Fibroblast of mammary gland (primary cell): ENCODE data around the gene ASGR1.
"Not testable (repeated sequence)": the region's sequence is repeated elsewhere in the genome, so short reads cannot be mapped to it uniquely, and the experiment has no call there.

ENCODE experiments used
- DNase-seq: peaks from one replicate; pipeline ENCODE4 v3.0.0-alpha.2; 2010; ENCODE audit warnings: low read depth
- H3K4me3 ChIP-seq: 2 replicates; pipeline ENCODE4 v1.5.1; 2011; ENCODE audit warnings: low read depth, mild to moderate bottlenecking, low read length, moderate library complexity; ENCODE audit not compliant: control insufficient read depth
- TF ChIP-seq, protein P1 (sequence below): conservative IDR thresholded peaks from 2 replicates; pipeline ENCODE4 v1.5.1; 2011; ENCODE audit warnings: low read depth, low read length, inconsistent platforms; ENCODE audit not compliant: control insufficient read depth, insufficient read depth

Gene ASGR1

DNA sequence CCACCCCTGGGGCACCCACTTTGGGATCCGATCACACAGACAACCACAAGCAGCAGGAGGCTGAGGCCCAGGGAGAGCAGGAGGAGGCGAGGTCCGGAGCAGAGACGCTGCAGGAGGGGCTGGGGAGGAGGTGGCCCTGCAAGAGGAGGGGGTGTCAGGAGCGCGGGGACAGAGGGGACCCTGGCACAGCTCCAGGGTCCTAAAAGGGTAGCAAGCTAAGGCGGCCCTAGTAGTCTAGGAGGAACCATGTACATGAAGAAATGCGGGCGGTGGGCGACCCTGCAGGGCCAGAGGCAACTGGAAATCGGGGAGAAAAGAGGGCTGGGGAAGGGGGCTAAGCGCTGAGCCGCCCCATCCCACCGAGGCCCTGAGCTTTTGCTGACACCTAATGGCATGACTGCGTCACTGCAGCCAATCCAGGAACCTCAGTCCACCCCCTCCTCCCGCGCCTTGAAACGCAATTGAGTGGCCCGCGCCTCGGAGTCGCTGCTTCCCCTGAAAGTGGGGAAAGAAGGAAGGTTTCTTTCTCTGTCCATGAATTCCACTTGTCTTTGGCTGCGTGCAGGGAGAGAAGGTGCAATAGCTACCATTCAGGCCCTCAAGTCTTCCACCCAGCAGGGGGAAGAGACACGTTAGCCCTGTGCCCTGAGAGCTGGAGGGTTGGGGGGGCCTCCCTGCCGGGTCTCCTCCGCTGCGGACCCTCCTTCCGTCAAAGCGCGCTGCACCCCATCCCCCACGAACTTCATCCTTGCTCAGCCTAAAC, 1.8 kb downstream of the ASGR1 start:
- TF ChIP-seq, protein P1, sequence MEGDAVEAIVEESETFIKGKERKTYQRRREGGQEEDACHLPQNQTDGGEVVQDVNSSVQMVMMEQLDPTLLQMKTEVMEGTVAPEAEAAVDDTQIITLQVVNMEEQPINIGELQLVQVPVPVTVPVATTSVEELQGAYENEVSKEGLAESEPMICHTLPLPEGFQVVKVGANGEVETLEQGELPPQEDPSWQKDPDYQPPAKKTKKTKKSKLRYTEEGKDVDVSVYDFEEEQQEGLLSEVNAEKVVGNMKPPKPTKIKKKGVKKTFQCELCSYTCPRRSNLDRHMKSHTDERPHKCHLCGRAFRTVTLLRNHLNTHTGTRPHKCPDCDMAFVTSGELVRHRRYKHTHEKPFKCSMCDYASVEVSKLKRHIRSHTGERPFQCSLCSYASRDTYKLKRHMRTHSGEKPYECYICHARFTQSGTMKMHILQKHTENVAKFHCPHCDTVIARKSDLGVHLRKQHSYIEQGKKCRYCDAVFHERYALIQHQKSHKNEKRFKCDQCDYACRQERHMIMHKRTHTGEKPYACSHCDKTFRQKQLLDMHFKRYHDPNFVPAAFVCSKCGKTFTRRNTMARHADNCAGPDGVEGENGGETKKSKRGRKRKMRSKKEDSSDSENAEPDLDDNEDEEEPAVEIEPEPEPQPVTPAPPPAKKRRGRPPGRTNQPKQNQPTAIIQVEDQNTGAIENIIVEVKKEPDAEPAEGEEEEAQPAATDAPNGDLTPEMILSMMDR, result peak; percentile 71
- DNase-seq, result peak; percentile 55
- H3K4me3 ChIP-seq, result peak overlapping the region; percentile 33

- DNase-seq, result no peak
- H3K4me3 ChIP-seq, result no peak overlapping the region
- TF ChIP-seq, protein P1, result no peak
Measured at GRCh38 chr17:7176841-7177190, 2.4 kb downstream of the ASGR1 start.

- TF ChIP-seq, protein P1, result no peak
- no peak for DNase-seq
- no peak overlapping the region for H3K4me3 ChIP-seq
Measured at GRCh38 chr17:7176107-7176840, 2.9 kb downstream of the ASGR1 start.

GRCh38 chr17:7175330-7175733, 3.8 kb downstream of the ASGR1 start:
- H3K4me3 ChIP-seq, result no peak overlapping the region
- TF ChIP-seq, protein P1, result no peak
- no peak for DNase-seq

- TF ChIP-seq, protein P1, result no peak
- DNase-seq, result no peak
- no peak overlapping the region for H3K4me3 ChIP-seq
Measured at GRCh38 chr17:7174603-7175326, 4.4 kb downstream of the ASGR1 start.

DNA sequence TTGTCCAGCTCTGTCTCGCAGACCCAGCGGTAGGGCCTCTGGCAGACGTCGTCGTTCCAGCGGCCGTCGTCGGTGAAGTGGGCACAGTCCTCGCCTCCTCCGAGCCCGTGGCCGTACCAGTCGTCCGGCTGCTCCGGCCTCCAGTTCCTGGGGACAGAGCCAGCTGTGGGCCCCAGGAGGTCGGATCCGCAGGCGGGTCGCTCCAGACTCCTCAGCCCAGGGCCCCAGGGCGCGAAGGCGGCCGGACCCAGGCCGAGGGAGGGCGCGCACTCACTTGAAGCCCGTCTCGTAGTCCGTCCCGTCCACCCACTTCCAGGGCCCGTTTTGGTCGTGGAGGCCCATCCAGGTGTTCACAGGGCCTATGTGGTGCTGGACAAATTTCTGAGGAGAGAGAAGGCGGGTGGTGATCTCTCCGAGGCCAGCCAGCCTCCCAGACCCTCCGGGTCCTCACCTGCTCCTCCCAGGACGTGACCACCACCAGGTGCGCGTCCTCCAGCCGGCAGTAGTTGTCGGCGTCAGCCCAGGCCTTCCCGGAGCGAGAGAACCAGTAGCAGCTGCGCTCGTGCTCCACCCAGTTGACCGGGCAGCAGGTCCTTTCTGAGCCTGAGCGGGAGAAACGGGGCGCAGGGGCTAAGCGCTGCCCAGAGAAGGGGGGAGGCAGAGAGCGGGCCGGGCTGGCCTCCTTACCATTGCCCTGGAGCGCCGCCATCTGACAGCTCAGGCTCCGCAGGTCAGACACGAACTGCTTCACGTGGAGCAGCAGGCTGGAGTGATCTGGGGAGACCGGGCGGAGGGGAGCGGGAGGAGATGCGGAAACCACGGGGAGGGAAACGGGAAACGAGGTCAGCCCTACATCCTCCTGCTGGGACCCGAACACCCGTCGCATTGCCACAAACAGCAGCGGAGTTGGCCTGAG, 5.2 kb downstream of the ASGR1 start:
- no peak overlapping the region for H3K4me3 ChIP-seq
- peak; percentile 38 for DNase-seq
- TF ChIP-seq, protein P1, result no peak

DNA sequence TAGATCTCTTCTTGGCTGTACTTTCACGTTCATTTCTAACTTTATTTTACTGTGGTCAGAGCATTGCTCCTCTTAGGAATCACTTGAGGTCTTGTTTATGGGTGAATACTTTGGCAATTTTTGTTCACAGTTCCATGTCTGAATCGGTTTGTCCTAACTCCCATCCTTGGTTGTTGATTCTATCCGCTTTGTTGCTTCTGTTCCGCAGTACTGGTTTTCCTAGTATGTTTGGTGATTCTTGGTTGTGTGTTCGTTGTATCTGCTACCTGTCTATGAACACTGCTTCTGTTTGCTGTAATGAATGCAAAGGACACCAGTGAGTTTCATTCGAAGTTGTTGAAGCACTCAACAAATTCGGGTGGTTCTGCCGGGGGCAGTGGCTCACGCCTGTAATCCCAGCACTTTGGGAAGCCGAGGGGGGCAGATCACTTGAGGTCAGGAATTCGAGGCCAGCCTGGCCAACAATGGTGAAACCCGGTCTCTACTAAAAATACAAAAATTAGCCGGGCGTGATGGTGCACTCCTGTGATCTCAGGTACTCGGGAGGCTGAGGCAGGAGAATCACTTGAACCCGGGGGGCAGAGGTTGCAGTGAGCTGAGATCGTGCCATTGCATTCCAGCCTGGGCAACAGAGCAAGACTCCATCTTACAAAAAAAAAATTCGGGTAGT, 6.5 kb downstream of the ASGR1 start:
- DNase-seq, H3K4me3 ChIP-seq: not testable (repeated sequence)

- DNase-seq, H3K4me3 ChIP-seq: not testable (repeated sequence)
Measured at GRCh38 chr17:7169565-7169908, 9.6 kb downstream of the ASGR1 start.
